ENCODE measurements around the gene RUFY3.

GRCh38 chr4:70704215-70704930 lies 17.4 kb upstream of the RUFY3 start:
- TF ChIP-seq, protein P1, sequence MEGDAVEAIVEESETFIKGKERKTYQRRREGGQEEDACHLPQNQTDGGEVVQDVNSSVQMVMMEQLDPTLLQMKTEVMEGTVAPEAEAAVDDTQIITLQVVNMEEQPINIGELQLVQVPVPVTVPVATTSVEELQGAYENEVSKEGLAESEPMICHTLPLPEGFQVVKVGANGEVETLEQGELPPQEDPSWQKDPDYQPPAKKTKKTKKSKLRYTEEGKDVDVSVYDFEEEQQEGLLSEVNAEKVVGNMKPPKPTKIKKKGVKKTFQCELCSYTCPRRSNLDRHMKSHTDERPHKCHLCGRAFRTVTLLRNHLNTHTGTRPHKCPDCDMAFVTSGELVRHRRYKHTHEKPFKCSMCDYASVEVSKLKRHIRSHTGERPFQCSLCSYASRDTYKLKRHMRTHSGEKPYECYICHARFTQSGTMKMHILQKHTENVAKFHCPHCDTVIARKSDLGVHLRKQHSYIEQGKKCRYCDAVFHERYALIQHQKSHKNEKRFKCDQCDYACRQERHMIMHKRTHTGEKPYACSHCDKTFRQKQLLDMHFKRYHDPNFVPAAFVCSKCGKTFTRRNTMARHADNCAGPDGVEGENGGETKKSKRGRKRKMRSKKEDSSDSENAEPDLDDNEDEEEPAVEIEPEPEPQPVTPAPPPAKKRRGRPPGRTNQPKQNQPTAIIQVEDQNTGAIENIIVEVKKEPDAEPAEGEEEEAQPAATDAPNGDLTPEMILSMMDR (IDR thresholded peaks at IDR 0.05): peak in 1 of 3 experiments; percentile 21
- TF ChIP-seq POLR2A (IDR thresholded peaks at IDR 0.05): no peak

Measured in testis (tissue), 2 donors.